Stimulated activated CD8-positive, alpha-beta memory T cell treated with anti-CD3 and anti-CD28 coated beads, Interleukin-12 subunit alpha, Interleukin-12 subunit beta, amount 100 ng/mL, for 1 hour (primary cell): ENCODE measurements around the gene DDX11.
"Not testable (repeated sequence)": the region's sequence is repeated elsewhere in the genome, so short reads cannot be mapped to it uniquely, and the experiment has no call there.

Experiments
- DNase-seq: peaks from one replicate; pipeline ENCODE4 v3.0.0-alpha.2; 2020; ENCODE audit warnings: low read depth

Gene DDX11

DNA sequence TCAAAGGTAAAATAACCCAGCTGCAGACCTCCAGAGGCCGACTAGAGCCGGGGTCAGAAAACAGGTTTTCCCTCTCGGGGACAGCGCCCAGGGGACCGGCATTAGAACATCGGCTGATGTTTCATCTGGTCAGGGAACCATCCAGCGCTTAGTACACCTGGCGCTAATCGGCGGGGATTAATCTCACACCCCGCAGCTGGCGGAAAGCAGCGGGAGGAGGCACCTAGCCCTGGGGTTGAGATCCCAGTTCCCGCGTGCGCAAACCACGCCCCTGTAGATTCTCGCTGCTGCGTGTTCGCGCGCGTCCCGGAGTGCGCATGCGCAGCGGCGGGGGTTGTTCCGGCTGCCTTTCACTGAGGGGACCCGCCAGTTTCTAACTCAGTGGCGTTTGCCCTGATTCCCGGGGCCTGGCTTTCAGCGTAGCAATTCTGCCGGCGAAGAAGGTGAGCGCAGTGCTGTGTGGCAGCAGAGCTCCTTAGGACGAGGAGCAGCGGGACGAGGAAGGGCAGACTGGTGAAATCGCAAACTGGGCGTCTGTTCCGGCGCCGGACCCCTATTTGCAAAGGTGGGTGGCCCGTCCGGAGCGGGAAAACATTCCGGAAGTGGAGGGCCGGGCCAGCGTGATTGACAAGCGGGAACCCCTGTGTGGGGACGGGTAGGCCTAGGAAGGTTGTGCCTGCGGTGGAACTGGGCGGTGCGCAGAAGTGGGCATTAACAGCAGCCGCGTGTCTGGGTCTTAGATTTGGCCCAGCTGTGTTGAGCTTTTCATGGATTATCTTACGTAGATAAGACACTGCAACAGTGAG is at the start of gene DDX11:
Gene DDX11 (plus strand): TSS at position 334 of the 806 bp plus-strand sequence. CDS start 4,534 bp downstream, outside the sequence.
- peak; percentile 87 for DNase-seq

DNA sequence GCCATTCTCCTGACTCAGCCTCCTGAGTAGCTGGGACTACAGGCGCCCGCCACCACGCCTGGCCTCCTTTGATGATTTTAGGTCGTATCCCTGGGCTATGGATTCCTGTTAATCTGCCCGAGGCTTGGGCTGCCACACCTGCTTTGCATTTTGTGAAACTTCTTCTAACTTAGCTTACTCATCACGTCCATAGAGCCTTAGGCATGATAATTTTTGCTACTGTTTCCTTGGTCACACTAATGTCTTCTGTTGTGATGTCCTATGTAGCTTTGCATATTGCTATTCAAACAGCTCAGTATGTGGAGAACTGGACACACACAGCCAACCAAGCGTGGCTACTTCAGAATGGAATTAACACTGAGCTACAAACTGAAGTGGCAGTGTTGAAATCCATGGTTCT is 47.5 kb upstream of the DDX11 start:
- DNase-seq: no peak

DNA sequence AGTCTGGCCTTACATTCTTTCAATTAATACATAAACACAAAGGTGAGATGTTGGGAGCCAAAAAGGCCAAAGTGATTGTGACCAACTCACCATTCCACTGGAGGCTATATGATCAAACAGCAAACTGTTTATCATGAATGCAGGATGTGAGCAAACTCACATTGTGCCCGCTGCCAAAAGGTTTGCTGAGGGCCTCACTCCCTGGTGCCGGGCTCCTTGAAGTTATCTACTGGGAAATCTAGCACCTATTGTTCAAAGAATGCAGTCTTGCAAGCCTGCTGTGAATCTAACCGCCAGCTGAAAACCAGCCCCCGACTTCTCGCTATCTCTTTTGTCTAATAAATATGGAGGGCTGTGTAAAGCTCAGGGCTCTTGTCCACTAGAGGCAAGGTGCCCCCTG is 46.7 kb upstream of the DDX11 start:
- DNase-seq: not testable (repeated sequence)

DNA sequence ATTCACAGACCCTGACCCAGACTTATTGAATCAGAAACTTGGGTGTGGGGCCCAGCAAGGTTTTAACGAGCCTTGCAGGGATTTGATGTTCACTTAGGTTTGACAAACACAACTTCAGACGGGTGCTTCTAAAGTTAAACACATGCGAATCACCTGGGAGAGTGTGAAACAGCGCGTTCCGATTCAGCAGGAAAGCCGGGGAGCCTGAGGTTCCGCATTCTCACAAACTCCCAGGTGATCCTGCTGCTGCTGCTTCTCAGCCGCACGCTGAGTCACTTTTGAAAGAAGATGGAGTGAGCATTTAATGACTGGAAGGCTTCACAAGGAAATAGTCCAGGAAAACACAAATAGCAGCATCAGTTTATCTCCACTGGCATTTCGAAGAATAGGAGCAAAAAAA is 44.2 kb upstream of the DDX11 start:
- no peak for DNase-seq

DNA sequence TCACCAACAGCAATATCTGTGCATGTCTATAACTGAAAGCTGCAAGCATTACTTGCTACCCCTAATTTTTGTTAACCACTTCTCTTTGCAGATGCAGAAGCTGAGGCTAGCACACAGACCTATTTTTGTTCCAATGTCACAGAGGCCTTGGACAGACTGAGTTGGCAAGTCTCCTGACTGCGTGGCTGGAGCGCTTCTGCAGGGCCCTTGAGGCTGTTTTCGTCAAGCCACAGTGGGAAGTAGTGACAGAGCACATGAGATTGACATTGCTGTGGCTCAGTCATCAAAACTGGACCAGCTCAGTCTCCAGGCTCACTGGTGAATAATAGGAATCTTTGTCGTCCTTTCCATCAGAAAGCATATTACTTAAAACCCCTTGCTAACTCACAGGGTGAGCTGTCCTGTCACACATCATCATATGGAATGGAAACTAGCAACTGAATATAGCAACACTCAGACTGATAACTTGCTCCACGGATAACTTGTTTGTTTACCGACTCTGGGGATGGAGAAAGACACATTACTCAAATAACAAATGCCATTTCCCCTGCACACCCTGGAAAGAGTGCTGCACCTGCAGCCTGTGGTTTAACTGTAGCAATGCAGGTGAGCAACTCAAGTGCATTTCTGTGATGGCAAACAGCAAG is 43.6 kb upstream of the DDX11 start:
- DNase-seq: no peak

DNA sequence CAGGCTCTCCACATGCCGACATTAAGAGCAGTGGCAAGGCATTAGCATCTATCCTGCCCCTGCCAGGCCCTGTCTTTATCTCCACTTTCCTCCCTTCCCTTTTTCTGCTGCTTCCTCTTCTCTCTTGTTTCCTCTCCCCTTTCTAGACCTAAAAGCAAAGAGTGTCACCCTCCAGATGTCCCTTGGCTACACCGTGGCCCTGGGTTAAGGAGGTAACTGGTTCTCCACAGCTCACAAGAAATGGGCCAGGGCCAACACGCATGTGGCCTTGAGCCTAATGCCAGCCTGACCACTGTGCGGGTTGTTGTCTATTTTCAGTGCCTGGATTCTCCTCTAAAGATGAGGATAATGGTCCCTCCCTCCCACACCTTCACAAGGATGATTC is 41.7 kb upstream of the DDX11 start:
- DNase-seq: no peak

DNA sequence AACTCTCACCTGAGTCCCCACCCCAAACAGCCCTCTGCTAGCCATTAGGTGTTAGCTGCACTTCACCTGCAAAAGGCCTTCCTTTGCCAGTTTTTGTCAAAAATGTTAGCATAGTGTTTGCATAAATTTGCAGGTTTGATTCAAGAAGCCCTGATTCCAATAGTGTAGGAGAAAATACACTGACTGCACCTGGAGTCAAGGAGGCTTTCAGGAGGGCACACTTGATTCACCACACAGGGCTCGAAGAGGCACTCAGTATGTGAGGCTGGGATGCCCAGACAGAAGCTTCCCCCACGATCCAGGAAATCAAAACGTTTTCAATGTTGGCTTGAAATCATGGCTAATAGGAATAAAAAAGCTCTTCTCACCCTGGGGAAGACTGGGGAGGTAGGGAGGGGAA is 40.5 kb upstream of the DDX11 start:
- DNase-seq: no peak

DNA sequence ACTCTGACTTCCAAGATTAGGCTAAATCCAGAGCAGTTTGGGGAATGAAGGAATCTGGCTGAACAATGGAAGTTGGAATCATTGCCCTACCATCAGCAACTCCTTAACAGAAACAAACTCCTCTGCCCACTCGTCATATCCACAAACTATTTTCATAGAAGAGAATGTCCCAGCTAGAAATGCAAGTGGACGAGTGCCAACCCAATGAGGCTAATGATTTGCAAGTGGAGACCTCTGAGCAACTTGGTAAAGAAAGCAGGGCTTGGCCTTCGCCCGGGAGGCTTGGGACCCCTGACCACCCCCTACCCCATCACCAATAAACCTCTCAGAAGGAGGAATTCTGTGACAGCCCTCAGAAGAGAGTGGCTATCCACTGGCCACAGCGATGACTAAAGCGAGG is 40.0 kb upstream of the DDX11 start:
- no peak for DNase-seq

DNA sequence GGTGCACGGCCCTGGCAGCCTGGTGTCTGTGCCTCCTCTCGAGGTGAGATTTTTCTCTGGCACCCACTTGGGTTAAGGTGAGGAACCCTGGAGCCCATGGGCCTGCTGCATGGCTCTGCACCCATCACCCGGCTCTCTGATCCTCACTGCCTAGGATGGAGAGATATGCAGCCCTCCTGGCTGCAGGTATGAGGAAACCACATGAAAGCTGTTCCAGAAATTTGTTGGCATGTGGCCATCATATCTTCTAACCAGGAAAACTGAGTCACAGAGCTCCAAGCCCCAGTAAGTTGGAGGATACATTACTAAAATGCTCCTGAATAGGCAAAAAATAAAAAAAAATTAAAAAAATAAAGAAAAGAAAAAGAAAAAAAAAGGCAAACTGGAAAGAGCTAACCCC is 39.3 kb upstream of the DDX11 start:
- DNase-seq: no peak

DNA sequence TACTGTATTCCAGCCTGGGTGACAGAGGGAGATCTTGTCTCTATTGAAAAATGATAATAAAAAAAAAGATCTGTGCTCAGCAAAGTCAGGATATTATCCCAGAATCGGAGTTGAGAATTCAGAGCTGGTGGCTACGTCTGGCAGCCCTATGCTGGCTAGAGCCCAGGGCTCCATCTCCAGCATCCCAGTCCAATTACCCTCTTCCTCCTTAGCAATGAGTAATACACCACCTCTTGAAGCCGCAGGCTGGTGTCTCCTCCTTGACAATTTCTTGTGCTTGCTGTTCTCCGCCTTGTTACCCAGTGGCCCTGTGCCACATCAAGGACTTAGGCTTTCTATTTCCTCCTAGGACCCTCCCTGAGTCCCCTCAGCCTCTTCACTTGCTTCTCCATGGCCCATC is 38.4 kb upstream of the DDX11 start:
- DNase-seq: no peak

DNA sequence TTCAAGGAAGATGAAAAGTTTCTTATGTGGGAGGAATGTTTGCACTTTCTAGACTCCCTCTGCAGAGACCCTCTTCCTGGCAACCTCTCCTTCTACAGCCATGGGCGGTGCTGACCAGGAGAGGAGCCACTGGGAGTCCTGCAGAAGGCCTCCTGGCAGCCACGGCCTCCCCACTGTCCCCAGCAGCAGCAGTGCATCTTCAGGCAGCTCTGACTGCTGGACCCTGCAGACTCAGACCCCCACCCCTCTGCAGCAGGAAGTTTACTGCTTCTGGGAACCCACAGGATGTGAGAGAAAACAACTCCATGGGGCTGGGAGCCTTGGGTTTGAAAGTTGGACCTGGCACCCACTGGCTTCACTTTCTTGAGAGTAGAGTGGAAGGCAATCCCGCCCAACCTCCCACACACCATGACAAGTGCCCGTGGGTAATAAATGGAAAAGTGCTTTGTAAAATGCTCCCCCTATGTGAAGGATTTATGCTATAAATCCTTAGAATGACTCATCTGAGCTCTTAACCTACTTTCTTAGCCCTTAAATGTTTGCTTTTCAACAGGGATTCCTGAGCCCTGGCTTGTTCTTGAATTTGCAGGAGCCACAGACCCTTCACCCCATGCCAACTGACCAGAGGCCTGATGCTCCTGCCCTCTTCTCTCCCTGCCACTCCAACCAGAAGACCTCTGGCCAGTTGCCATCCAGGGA is 37.5 kb upstream of the DDX11 start:
- no peak for DNase-seq

DNA sequence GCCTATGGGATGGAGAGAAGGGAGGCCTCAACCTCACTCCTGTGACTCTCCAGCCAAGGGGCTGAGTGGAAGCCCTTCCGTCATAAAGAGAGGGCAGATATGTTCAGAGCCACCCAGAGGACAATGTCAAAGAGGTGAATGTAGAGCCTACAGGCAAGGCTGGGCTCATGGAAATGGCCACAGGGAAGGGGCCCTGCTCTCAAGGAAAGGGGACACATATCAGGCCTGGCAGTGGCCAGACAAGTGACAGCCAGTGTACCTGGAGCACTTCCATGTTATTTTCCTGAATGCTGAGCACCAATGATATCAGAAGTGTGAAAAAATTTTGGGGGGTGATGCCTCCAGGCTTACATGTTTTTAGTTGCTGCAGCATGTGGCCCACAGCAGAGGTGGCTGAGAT is 36.6 kb upstream of the DDX11 start:
- DNase-seq: no peak

DNA sequence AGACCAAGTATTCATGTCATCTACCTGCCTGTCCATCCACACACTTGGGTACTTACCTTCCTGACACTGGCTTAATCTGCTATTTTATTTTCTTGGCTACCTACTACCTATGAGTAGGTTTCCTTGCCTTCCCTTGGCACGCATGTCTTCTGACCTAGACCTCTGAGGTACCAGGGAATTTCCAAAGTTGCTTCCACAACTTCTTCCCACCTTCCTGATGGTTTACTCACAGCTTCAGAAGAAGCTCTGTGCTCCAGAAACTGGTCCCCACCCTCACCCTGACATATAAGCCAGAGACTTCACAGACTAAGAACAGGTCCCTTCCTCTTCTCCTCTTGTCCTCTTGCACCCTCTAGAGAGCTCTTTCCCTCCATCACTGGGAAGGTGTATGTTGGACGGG is 35.7 kb upstream of the DDX11 start:
- no peak for DNase-seq

DNA sequence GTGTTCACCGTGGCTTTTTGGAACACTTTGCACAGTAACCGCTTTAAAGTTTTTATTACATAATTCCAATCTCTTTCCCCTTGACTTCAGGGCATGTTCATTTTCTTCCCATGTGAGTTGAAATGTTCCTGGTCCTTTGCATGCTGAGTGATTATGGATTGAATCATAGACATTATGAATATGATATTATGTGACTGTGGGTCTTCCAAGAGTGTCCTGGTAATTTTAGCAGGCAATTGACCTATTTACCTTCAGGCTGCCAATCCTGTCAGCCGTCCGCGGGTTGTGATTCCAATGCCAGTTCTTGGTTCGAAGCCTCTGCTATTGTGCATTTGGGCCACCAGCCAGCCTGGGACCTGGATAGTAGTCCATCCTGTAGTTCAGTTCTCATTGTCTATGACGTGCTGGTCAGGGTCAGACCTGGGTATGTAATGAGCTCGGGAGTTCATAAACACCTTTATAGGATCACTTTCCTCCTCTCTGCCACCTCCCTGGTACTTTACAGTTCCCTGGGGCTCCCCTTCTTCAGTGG is 32.6 kb upstream of the DDX11 start:
- DNase-seq: no peak

DNA sequence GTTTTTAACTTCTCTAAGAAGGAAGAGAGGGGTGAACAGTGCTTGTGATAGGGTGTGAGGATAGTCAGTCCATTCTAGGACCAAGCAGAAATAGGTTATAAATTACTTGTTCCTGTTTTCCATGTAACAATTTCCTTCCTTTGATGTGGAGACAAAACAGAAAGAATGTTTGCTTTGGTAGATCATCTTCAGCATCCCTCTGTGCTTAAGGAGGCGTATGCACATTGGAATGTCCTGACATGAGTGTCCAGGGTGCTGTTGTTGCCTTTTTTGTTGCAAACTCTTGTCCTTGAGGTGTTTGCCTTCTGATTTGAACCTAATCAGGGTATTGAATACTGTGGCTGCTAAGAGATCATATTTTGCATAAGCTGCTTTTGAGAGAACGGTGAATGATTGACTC is 23.5 kb upstream of the DDX11 start:
- DNase-seq: not testable (repeated sequence)

DNA sequence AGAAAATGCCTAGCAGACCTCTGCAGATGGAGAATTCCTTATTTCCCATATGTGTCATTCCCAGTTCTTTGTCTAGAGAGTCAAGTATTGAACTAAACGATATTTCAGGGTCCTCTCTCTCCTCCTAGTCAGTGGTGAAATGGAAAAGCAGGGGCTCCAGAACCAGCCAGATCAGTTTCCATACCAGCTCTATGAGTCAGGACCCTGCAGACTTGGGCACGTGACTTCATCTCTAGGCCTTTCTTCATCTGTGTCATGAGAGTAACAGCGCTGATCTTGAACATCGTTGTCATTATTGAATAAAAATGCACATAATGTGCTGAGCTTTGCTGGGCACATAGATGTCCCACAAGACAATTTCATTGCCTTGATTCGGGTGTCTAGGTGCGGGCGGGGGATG is 23.1 kb upstream of the DDX11 start:
- DNase-seq: not testable (repeated sequence)

DNA sequence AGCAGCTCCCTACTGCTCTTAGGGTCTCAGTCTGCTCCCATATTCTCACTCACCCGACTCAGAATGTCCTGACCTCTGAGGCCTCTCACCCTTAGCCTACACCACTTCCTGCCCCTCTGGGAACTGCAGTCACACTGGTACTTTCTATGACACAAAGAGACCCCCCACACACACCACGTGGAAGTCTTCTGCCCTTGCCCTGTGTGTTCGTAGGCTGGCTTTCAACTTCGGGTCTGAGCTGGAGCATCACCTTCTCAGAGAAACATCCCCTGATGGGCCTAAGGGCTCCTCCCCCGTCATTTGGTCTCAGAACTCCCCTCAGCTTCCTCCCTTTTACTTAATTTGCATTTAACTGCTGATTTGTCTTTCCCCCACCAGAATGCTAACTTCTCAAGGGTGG is 22.0 kb upstream of the DDX11 start:
- DNase-seq: not testable (repeated sequence)

DNA sequence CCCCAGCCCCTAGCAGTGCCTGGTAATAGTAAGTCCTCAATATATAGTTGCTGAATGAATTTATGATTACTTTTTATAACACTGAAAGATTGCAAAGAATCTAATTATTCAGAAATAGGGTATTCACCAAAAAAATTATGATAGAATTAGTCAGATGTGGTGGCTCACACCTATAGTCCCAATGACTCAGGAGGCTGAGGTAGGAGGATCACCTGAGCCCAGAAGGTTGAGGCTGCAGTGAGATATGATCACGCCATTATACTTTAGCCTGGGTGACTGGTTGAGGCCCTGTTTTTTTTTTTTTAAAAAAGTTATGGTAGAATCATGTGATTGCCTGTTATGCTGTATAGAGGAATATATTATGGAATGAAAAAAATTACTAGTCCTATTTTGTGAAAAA is 21.5 kb upstream of the DDX11 start:
- DNase-seq: not testable (repeated sequence)

DNA sequence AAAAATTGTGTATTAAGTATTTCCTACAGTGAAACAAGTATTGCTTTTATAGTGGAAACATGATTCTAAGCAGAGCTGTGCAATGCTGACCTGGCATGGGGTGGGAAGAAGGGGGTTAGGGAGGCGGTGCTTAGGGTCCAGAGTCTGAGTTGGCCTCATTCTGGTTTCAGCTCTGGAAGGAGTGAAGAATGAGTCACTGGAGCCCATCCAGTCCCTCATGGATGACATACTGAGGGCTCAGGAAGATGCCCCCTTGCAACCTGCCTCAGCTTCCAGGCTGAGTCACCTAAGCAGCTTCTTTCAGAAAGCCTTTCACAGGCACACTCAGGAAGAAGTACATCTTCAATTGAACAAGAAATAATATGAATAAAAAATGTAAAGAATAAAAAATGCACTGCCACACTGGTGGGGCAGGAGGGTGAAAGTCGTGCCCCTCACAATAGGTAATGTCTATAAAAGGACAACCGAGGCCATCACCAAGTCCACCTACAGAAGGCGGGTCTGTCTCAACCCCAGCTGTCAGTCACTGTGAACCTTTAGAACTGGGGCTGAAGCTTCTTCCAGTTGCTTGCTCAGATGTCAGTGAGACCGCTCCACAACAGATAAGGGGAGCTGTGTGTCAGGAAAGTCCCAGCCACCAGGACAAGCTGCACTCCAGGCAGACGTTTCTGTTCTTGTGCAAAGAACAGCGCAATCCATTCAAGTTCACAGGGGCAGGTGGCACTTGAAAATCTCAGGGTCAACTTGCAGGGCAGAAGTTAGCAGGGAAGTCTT is 20.8 kb upstream of the DDX11 start:
- not testable (repeated sequence) for DNase-seq

DNA sequence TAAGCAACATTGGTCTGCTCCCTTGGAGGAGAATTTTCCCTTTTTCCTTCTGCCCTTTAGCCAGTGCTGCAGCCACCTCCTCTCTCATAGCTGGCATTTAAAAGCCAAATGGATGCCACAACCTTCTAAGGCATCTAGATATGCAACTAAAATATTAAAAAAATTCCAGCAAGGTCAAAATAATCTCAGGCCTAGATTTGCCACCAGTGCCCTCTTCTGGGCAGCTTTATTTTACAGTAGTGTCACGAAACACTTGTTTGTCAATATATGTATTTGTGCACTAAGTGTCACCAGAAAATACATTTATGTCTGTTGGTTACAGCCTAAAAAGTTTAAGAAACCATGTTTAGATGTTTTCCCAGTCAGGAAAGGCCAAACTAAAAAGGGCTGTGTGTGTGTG is 19.7 kb upstream of the DDX11 start:
- not testable (repeated sequence) for DNase-seq

DNA sequence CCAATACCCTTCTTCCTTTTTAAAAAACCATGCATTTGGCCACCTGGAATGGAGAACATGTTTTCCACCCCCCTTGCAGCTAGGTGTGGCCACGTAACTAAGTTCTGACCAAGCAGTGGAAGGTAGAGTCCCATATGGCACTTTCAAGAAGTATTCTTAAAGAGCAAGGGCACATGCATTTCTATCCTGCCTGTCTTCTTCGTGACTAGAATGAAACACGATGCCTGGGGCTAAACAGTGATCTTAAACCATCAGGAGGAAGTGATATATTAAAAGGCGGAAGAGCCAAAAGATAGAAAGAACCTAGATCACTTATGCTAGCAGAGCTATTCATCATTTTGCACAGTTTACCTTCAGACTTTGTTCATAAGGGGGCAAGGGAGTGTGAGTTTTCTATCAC is 16.0 kb upstream of the DDX11 start:
- no peak for DNase-seq

DNA sequence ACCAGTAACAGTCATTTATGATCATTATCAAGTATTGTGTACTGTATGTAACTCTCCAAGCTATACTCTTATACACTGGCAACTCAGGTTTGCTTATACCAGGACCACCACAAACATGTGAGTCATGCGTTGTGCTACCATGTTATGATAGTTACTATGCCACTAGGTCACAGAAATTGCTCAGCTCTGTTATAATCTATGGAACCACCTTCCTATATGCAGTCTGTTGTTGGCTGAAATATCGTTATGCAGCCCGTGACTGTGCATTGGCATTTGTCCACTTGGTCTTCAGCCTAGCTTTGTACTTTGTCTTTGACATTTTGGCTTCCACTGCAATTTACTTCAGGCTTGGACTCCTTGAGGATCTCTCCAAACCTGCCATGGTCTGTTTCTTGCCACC is 7.5 kb upstream of the DDX11 start:
- DNase-seq: not testable (repeated sequence)
